Sigmoid colon (tissue), 7 donors: ENCODE data around the gene AVP. TPM values are rescaled to one million over a fixed set of nuclear protein-coding genes. Genes with fewer than 3 reads are reported as not detected.
A peak's percentile ranks its signal among the peaks of the same experiment; 100 is the strongest.
"Not testable (repeated sequence)": the region's sequence is repeated elsewhere in the genome, so short reads cannot be mapped to it uniquely, and the experiment has no call there.

ENCODE experiments used
- DNase-seq: peaks from one replicate; pipeline ENCODE4 v3.0.0-alpha.2; 2019
- H3K27ac ChIP-seq, 4 donors: fragments of 200-600 bp; sonication (generic); one replicate each; pipeline ENCODE4 v1.5.1; 2016 to 2019; ENCODE audit warnings: mild to moderate bottlenecking in 1 of 4
- H3K27me3 ChIP-seq, 3 donors: fragments of 200-600 bp; sonication (generic); one replicate each; pipeline ENCODE4 v1.5.1; 2019; ENCODE audit warnings: mild to moderate bottlenecking in 1 of 3
- H3K36me3 ChIP-seq, 4 donors: fragments of 200-600 bp; sonication (generic); one replicate each; pipeline ENCODE4 v1.5.1; 2016 to 2019
- H3K4me1 ChIP-seq, 4 donors: fragments of 200-600 bp; sonication (generic); one replicate each; pipeline ENCODE4 v1.5.1; 2017 to 2019
- H3K4me3 ChIP-seq, 4 donors: fragments of 200-600 bp; sonication (generic); one replicate each; pipeline ENCODE4 v1.5.1; 2017 to 2019; ENCODE audit warnings: mild to moderate bottlenecking in 2 of 4, moderate library complexity in 1 of 4
- H3K9me3 ChIP-seq, 4 donors: fragments of 200-600 bp in 3 of 4; sonication (generic) in 3 of 4; one replicate each; pipeline versions ENCODE4 v1.5.1 to v1.6.1; 2013 to 2019
- EP300 ChIP-seq, 4 donors: sonication (generic); formaldehyde crosslinking; IDR thresholded peaks; one replicate each; pipeline ENCODE4 v1.6.1; 2017; ENCODE audit warnings: antibody characterized with exemption in 4 of 4
- POLR2A ChIP-seq, 2 donors: fragments of 450-650 bp; IDR thresholded peaks; one replicate each; pipeline ENCODE4 v1.6.1; 2016; ENCODE audit warnings: antibody characterized with exemption in 2 of 2, mild to moderate bottlenecking in 2 of 2, moderate library complexity in 2 of 2
- POLR2AphosphoS5 ChIP-seq, 4 donors: sonication (generic); formaldehyde crosslinking; IDR thresholded peaks; one replicate each; pipeline ENCODE4 v1.6.1; 2017; ENCODE audit warnings: antibody characterized with exemption in 4 of 4
- WGBS, 2 donors: extraction: QIAGEN DNeasy Blood & Tissue Kit; methylation state at CpG; one replicate each; pipeline ENCODE4 v1.1.7; 2013; 5-methylcytosine and 5-hydroxymethylcytosine counted together
- intact Hi-C: fragments of 100-400 bp; cut with DNase I; formaldehyde crosslinking; loops from one replicate; pipeline ENCODE4 v1.15.1; 2023
- polyA plus RNA-seq, 3 donors: library from polyadenylated mRNA; stranded (reverse); fragments of 200-250 nt; gene quantifications; one replicate each; pipeline ENCODE4 v1.2.3, GENCODE V29; 2013
- total RNA-seq, 4 donors: library from RNA; depleted of rRNA; stranded (reverse); fragments of >200 nt; gene quantifications; one replicate each; pipeline ENCODE4 v1.1.0, GENCODE V29; 2016
- TF ChIP-seq, protein P1 (sequence below), 4 experiments: fragments of 450-650 bp in 3 of 4; fragments of 200-600 bp in 1 of 4; IDR thresholded peaks; one replicate each; pipeline ENCODE4 v1.5.1; 2016 to 2019; ENCODE audit warnings: antibody characterized with exemption in 4 of 4, mild to moderate bottlenecking in 3 of 4, moderate library complexity in 2 of 4
- donor health status: healthy with polysubstance abuse.
- donor health status: Bipolar disorder and iron deficiency.
- donor health status: healthy.

Gene AVP
- total and polyA plus RNA-seq, 7 donors, result not detected

DNA sequence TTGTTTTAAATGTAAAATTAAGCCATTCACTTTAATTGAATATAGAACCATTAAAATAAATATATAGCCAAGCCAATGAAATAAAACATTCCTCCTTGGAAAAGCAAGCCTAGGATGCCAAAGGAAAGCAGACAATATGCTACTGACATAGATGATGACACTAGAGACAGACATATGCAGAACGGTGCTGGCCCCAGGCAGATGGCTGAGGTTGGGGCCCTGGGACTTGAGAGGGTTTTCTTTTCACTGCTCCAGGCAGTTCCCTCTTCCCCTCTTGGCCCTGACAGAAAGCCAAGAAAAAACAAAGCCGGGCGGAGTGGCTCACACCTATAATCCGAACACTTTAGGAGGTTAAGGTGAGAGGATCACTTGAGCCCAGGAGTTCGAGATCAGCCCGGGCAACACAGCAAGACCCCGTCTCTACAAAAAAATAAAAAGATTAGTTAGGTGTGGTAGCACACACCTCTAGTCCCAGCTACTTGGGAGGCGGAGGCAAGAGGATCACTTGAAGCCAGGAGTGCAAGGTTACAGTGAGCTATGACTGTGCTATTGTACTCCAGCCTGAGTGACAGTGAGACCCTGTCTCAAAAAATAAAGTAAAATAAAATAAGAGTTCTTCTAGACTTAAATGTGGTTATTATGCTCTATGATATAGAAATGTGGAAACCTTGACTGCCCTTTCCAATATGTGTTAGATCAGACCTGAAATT lies 43.9 kb upstream of the AVP start:
- H3K36me3 ChIP-seq, result no peaks in the 10 kb centered on the region
- TF ChIP-seq, protein P1, sequence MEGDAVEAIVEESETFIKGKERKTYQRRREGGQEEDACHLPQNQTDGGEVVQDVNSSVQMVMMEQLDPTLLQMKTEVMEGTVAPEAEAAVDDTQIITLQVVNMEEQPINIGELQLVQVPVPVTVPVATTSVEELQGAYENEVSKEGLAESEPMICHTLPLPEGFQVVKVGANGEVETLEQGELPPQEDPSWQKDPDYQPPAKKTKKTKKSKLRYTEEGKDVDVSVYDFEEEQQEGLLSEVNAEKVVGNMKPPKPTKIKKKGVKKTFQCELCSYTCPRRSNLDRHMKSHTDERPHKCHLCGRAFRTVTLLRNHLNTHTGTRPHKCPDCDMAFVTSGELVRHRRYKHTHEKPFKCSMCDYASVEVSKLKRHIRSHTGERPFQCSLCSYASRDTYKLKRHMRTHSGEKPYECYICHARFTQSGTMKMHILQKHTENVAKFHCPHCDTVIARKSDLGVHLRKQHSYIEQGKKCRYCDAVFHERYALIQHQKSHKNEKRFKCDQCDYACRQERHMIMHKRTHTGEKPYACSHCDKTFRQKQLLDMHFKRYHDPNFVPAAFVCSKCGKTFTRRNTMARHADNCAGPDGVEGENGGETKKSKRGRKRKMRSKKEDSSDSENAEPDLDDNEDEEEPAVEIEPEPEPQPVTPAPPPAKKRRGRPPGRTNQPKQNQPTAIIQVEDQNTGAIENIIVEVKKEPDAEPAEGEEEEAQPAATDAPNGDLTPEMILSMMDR (IDR thresholded peaks at IDR 0.05), result no peak
- no peak for TF ChIP-seq EP300 (IDR thresholded peaks at IDR 0.05)
- TF ChIP-seq POLR2AphosphoS5 (IDR thresholded peaks at IDR 0.05), result no peak
- no peak for TF ChIP-seq POLR2A (IDR thresholded peaks at IDR 0.05)
- H3K27me3 ChIP-seq, result no peaks in the 10 kb centered on the region
- H3K4me1 ChIP-seq, result peaks cover 0 to 21% (median 8%) of the 10 kb centered on the region in 4 donors
- H3K9me3 ChIP-seq, result no peaks in the 10 kb centered on the region
- no peak overlapping the region for H3K27ac ChIP-seq
- intact Hi-C loops, result no loop called here
- DNase-seq, result no peak
- H3K4me3 ChIP-seq, result no peak overlapping the region
- WGBS, 2 donors, result 82 to 83% methylated on average over 8 of the region's 8 CpGs

DNA sequence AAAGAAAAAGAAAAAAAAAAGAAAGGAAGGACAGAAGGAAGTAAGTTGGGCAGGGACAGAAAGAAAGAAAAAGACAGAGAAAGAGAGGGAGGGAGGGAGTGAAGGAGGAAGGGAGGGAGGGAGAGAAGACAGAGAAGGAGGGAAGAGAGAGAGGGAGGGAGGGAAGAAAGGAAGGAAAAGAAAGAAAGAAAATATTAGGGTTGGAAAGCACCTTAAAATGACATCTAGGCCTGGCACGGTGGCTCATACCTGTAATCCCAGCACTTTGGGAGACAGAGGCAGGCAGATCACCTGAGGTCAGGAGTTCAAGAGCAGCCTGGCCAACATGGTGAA lies 42.0 kb upstream of the AVP start:
- H3K27ac ChIP-seq, result no peak overlapping the region
- peaks cover 7 to 15% (median 9%) of the 10 kb centered on the region in 4 donors for H3K36me3 ChIP-seq
- no peaks in the 10 kb centered on the region for H3K9me3 ChIP-seq
- intact Hi-C loops, result no loop called here
- no peaks in the 10 kb centered on the region for H3K27me3 ChIP-seq
- TF ChIP-seq POLR2A (IDR thresholded peaks at IDR 0.05) (no peak), POLR2AphosphoS5 (IDR thresholded peaks at IDR 0.05) (no peak), EP300 (IDR thresholded peaks at IDR 0.05) (no peak)
- TF ChIP-seq, protein P1 (IDR thresholded peaks at IDR 0.05), result no peak
- no peak overlapping the region for H3K4me3 ChIP-seq
- peaks cover 0 to 21% (median 8%) of the 10 kb centered on the region in 4 donors for H3K4me1 ChIP-seq
- WGBS, 2 donors, result 94 to 95% methylated on average over 1 of the region's 1 CpG
- no peak for DNase-seq

DNA sequence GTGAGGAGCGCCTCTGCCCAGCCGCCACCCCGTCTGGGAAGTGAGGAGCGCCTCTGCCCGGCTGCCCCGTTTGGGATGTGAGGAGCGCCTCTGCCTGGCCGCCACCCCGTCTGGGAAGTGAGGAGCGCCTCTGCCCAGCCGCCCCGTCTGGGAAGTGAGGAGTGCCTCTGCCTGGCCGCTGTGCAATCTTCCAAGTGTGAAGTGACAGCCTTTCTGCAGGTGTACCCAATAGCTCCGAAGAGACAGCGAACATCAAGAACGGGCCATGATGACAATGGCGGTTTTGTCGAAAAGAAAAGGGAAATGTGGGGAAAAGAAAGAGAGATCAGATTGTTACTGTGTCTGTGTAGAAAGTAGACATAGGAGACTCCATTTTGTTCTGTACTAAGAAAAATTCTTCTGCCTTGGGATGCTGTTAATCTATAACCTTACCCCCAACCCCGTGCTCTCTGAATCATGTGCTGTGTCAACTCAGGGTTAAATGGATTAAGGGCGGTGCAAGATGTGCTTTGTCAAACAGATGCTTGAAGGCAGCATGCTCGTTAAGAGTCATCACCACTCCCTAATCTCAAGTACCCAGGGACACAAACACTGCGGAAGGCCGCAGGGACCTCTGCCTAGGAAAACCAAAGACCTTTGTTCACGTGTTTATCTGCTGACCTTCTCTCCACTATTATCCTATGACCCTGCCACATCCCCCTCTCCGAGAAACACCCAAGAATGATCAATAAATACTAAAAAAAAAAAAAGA lies 41.4 kb upstream of the AVP start:
- DNase-seq, H3K4me3 ChIP-seq, H3K27ac ChIP-seq, intact Hi-C loops, H3K27me3 ChIP-seq, H3K9me3 ChIP-seq: not testable (repeated sequence)
- peaks cover 0 to 21% (median 8%) of the 10 kb centered on the region in 4 donors for H3K4me1 ChIP-seq
- WGBS, 2 donors, result 89 to 91% methylated on average over 25 of the region's 25 CpGs
- peaks cover 12 to 21% (median 13%) of the 10 kb centered on the region in 4 donors for H3K36me3 ChIP-seq

DNA sequence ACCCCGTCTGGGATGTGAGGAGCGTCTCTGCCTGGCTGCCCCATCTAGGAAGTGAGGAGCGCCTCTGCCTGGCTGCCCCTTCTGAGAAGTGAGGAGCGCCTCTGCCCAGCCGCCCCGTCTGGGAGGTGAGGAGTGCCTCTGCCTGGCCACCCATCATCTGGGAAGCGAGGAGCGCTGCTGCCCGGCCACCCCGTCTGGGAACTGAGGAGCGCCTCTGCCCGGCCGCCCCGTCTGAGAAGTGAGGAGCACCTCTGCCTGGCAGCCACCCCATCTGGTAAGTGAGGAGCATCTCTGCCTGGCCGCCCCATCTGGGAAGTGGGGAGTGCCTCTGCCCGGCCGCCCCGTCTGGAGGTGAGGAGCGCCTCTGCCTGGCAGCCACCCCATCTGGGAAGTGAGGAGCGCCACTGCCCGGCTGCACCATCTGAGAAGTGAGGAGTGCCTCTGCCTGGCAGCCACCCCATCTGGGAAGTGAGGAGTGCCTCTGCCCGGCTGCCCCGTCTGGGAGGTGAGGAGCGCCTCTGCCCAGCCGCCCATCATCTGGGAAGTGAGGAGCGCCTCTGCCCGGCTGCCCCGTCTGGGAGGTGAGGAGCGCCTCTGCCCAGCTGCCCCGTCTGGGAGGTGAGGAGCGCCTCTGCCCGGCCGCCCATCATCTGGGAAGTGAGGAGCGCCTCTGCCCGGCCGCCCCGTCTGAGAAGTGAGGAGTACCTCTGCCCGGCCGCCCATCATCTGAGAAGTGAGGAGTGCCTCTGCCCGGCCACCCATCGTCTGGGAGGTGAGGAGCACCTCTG lies 40.4 kb upstream of the AVP start:
- WGBS, 2 donors, result 97 to 99% methylated on average over 41 of the region's 41 CpGs

DNA sequence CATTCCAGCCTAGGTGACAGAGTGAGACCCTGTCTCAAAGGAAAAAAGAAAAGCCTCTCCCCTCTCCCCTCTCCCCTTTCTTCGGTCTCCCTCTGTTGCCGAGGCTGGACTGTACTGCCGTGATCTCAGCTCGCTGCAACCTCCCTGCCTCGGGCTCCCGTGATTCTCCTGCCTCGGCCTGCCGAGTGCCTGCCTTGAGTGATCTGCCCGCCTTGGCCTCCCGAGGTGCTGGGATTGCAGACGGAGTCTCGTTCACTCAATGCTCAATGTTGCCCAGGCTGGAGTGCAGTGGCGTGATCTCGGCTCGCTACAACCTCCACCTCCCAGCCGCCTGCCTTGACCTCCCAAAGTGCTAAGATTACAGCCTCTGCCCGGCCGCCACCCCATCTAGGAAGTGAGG lies 39.6 kb upstream of the AVP start:
- Histone ChIP-seq H3K4me1 (peaks cover 0 to 19% (median 8%) of the 10 kb centered on the region in 4 donors), H3K36me3 (peaks cover 13 to 34% (median 19%) of the 10 kb centered on the region in 4 donors)
- H3K27me3 ChIP-seq, intact Hi-C loops, H3K9me3 ChIP-seq, H3K27ac ChIP-seq, H3K4me3 ChIP-seq: not testable (repeated sequence)
- WGBS, 2 donors, result 98 to 99% methylated on average over 18 of the region's 18 CpGs
- DNase-seq, result peak; percentile 3

More for the DNA sequence above, 40.4 kb upstream of the AVP start:
- peaks cover 13 to 31% (median 19%) of the 10 kb centered on the region in 4 donors for H3K36me3 ChIP-seq
- H3K27me3 ChIP-seq, H3K9me3 ChIP-seq, H3K4me3 ChIP-seq, intact Hi-C loops, H3K27ac ChIP-seq: not testable (repeated sequence)
- DNase-seq, result peak; percentile 64
- H3K4me1 ChIP-seq, result peaks cover 0 to 21% (median 8%) of the 10 kb centered on the region in 4 donors

DNA sequence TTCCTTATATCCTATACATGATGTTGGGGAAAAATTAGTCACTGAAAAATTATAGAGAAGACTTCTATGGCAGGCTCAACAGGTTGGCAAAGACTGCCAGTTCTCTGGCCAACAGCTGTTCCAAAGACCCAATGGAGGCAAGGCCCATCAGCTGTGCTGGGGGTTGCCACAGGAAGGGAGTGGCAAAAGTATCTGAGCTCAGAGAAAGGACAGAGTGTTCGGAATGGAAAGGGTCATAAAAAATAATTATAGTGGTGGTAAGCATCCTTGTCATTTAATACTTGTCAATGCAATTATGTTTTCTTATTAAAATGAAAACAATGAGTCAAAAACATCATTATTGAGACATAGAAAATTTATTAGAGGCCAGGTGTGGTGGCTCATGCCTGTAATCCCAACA lies 39.0 kb upstream of the AVP start:
- Histone ChIP-seq H3K27ac (no peak overlapping the region), H3K27me3 (no peaks in the 10 kb centered on the region), H3K4me1 (peaks cover 0 to 15% (median 7%) of the 10 kb centered on the region in 4 donors), H3K4me3 (no peak overlapping the region), H3K36me3 (peaks cover 13 to 34% (median 19%) of the 10 kb centered on the region in 4 donors), H3K9me3 (no peaks in the 10 kb centered on the region)
- no peak for TF ChIP-seq POLR2A (IDR thresholded peaks at IDR 0.05)
- TF ChIP-seq EP300 (IDR thresholded peaks at IDR 0.05), result no peak
- TF ChIP-seq POLR2AphosphoS5 (IDR thresholded peaks at IDR 0.05), result no peak
- TF ChIP-seq, protein P1 (IDR thresholded peaks at IDR 0.05), result no peak
- intact Hi-C loops, result no loop called here
- DNase-seq, result peak; percentile 30
- 86 to 90% methylated on average over 1 of the region's 1 CpG for WGBS, 2 donors
